H9 (cell line): ENCODE measurements around the gene HNRNPD. TPM values are rescaled to one million over a fixed set of nuclear protein-coding genes. Genes with fewer than 3 reads are reported as not detected.

Experiments
- DNase-seq: peaks from one replicate; pipeline ENCODE4 v3.0.0-alpha.2; 2017
- H2AFZ ChIP-seq: one replicate; pipeline ENCODE4 v1.6.1; 2013; ENCODE audit warnings: mild to moderate bottlenecking, low read length, control low read depth, moderate library complexity
- H2AK5ac ChIP-seq: 2 replicates; pipeline ENCODE4 v1.6.1; 2013; ENCODE audit warnings: low read length, control low read depth, mixed read lengths; ENCODE audit not compliant: insufficient read length
- H2BK120ac ChIP-seq: one replicate; pipeline ENCODE4 v1.6.1; 2013; ENCODE audit warnings: low read depth, mild to moderate bottlenecking, low read length, control low read depth, inconsistent platforms; ENCODE audit not compliant: poor library complexity, severe bottlenecking
- H2BK12ac ChIP-seq: 2 replicates; pipeline ENCODE4 v1.6.1; 2013; ENCODE audit warnings: low read length, control low read depth, mixed read lengths, low read depth; ENCODE audit not compliant: insufficient read length
- H2BK15ac ChIP-seq: 2 replicates; pipeline ENCODE4 v1.6.1; 2013; ENCODE audit warnings: low read depth, low read length, control low read depth
- H2BK20ac ChIP-seq: one replicate; pipeline ENCODE4 v1.6.1; 2013; ENCODE audit warnings: low read depth, mild to moderate bottlenecking, low read length, control low read depth, inconsistent platforms; ENCODE audit not compliant: poor library complexity, severe bottlenecking
- H2BK5ac ChIP-seq: 2 replicates; pipeline ENCODE4 v1.6.1; 2013; ENCODE audit warnings: low read length, control low read depth, mixed read lengths; ENCODE audit not compliant: insufficient read length
- H3K14ac ChIP-seq: 2 replicates; pipeline ENCODE4 v1.6.1; 2013; ENCODE audit warnings: low read length, control low read depth; ENCODE audit not compliant: insufficient read depth
- H3K18ac ChIP-seq: 2 replicates; pipeline ENCODE4 v1.6.1; 2013; ENCODE audit warnings: low read depth, mild to moderate bottlenecking, mixed read lengths, low read length, control low read depth; ENCODE audit not compliant: insufficient read length
- H3K23ac ChIP-seq: 2 replicates; pipeline ENCODE4 v1.6.1; 2013; ENCODE audit warnings: low read length, control low read depth, mixed read lengths, low read depth; ENCODE audit not compliant: insufficient read length
- H3K23me2 ChIP-seq: 2 replicates; pipeline ENCODE4 v1.6.1; 2013; ENCODE audit warnings: low read depth, mild to moderate bottlenecking, mixed read lengths, low read length, control low read depth; ENCODE audit not compliant: insufficient read length, poor library complexity, severe bottlenecking
- H3K27ac ChIP-seq: 2 replicates; pipeline ENCODE4 v1.5.1; 2013; ENCODE audit warnings: low read length, control low read depth, mixed read lengths, low read depth; ENCODE audit not compliant: insufficient read length
- H3K27me3 ChIP-seq: 2 replicates; pipeline ENCODE4 v1.6.1; 2013; ENCODE audit warnings: low read length, control low read depth, inconsistent platforms; ENCODE audit not compliant: insufficient read depth
- H3K4ac ChIP-seq: 2 replicates; pipeline ENCODE4 v1.6.1; 2013; ENCODE audit warnings: low read depth, mild to moderate bottlenecking, control low read depth, inconsistent platforms, low read length, moderate library complexity
- H3K4me1 ChIP-seq: 2 replicates; pipeline ENCODE4 v1.6.1; 2013; ENCODE audit warnings: low read length, control low read depth, inconsistent platforms; ENCODE audit not compliant: insufficient read depth
- H3K4me2 ChIP-seq: 2 replicates; pipeline ENCODE4 v1.6.1; 2013; ENCODE audit warnings: low read length, control low read depth, mixed read lengths; ENCODE audit not compliant: insufficient read length, insufficient read depth
- H3K56ac ChIP-seq: 2 replicates; pipeline ENCODE4 v1.6.1; 2013; ENCODE audit warnings: low read depth, mild to moderate bottlenecking, mixed read lengths, low read length, control low read depth; ENCODE audit not compliant: insufficient read length
- H3K79me1 ChIP-seq: 2 replicates; pipeline ENCODE4 v1.6.1; 2013; ENCODE audit warnings: low read depth, mild to moderate bottlenecking, moderate library complexity, low read length, control low read depth, inconsistent platforms; ENCODE audit not compliant: insufficient read depth, poor library complexity, severe bottlenecking
- H3K79me2 ChIP-seq: 2 replicates; pipeline ENCODE4 v1.6.1; 2013; ENCODE audit warnings: low read length, control low read depth, inconsistent platforms; ENCODE audit not compliant: insufficient read depth
- H3K9ac ChIP-seq: 2 replicates; pipeline ENCODE4 v1.6.1; 2013; ENCODE audit warnings: low read length, control low read depth, mixed read lengths; ENCODE audit not compliant: insufficient read length; ENCODE audit errors: extremely low read depth
- H3K9me3 ChIP-seq: one replicate; pipeline ENCODE4 v1.6.1; 2013; ENCODE audit warnings: low read depth, low read length, inconsistent platforms; ENCODE audit not compliant: control insufficient read depth
- H3T11ph ChIP-seq: one replicate; pipeline ENCODE4 v1.6.1; 2013; ENCODE audit warnings: mild to moderate bottlenecking, low read length, control low read depth, inconsistent platforms
- H4K20me1 ChIP-seq: one replicate; pipeline ENCODE4 v1.6.1; 2013; ENCODE audit not compliant: control insufficient read depth, insufficient read length, insufficient read depth
- H4K5ac ChIP-seq: 2 replicates; pipeline ENCODE4 v1.6.1; 2013; ENCODE audit warnings: low read depth, mild to moderate bottlenecking, mixed read lengths, low read length, control low read depth; ENCODE audit not compliant: insufficient read length
- H4K8ac ChIP-seq: replicated peaks from 2 replicates; pipeline ENCODE4 v1.6.1; 2013; ENCODE audit warnings: low read length, control low read depth, mixed read lengths, low read depth; ENCODE audit not compliant: insufficient read length
- H4K91ac ChIP-seq: 2 replicates; pipeline ENCODE4 v1.6.1; 2013; ENCODE audit warnings: low read depth, mild to moderate bottlenecking, moderate library complexity, mixed read lengths, low read length, control low read depth; ENCODE audit not compliant: insufficient read length
- H3K27ac Mint-ChIP-seq, 3 experiments: 2 replicates in 2 of 3; 3 replicates in 1 of 3; pipeline ENCODE4 v1.8.0; 2020 to 2021; ENCODE audit warnings: mixed read lengths in 3 of 3, mild to moderate bottlenecking in 1 of 3, moderate library complexity in 1 of 3
- H3K27me3 Mint-ChIP-seq: 2 replicates; pipeline ENCODE4 v1.8.0; 2021; ENCODE audit warnings: low read depth, mild to moderate bottlenecking, moderate library complexity, mixed read lengths
- H3K36me3 Mint-ChIP-seq, 3 experiments: 2 replicates in 2 of 3; 3 replicates in 1 of 3; pipeline ENCODE4 v1.8.0; 2020 to 2021; ENCODE audit warnings: low read depth in 3 of 3, mixed read lengths in 3 of 3; ENCODE audit not compliant: insufficient read depth in 1 of 3
- H3K4me1 Mint-ChIP-seq, 2 experiments: 2 replicates each; pipeline ENCODE4 v1.8.0; 2020; ENCODE audit warnings: mixed read lengths in 2 of 2
- H3K4me3 Mint-ChIP-seq, 2 experiments: 2 replicates in 1 of 2; 3 replicates in 1 of 2; pipeline ENCODE4 v1.8.0; 2020 to 2021; ENCODE audit warnings: mild to moderate bottlenecking in 2 of 2, mixed read lengths in 2 of 2, moderate library complexity in 1 of 2
- H3K9me3 Mint-ChIP-seq, 2 experiments: 2 replicates in 1 of 2; 3 replicates in 1 of 2; pipeline ENCODE4 v1.8.0; 2020; ENCODE audit warnings: mild to moderate bottlenecking in 2 of 2, mixed read lengths in 2 of 2, moderate library complexity in 1 of 2
- WGBS: extraction: QIAGEN DNeasy Blood & Tissue Kit; methylation state at CpG from one replicate; pipeline ENCODE4 v1.1.7; 2013; ENCODE audit warnings: missing lambda C conversion rate, low lambda C conversion rate, mixed read lengths; ENCODE audit not compliant: insufficient read length; ENCODE audit errors: extremely low coverage; 5-methylcytosine and 5-hydroxymethylcytosine counted together
- total RNA-seq: library from RNA; stranded (reverse); gene quantifications from 2 replicates; pipeline ENCODE4 v1.2.1, GENCODE V29; 2021
- TF ChIP-seq, protein P1 (sequence below): fragments of 200-600 bp; sonication (generic); conservative IDR thresholded peaks from 3 replicates; pipeline ENCODE4 v1.8.0; 2021; ENCODE audit warnings: antibody characterized with exemption, mild to moderate bottlenecking

Gene HNRNPD
- total RNA-seq, 1 experiment from 2014 or later = 611 TPM

DNA sequence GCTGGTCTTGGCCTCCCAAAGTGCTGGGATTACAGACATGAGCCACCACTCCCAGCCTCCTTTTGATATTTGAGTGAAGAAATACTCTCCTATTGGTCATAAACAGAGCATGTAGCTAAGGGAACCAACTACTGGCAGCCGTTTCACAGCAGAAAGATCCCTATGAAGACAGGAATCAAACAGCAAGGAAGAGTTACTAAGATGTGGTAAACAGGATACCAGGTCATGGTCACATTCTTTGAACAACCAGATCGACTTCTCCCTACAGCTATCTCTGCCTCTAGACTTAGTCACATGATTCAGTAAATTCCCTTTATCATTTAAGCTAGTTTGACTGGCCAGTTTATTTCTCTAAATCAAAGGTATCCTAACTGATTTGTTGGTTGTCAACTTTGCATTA lies 9.0 kb upstream of the HNRNPD start:
- H3K4me1 ChIP-seq = no peaks in the 10 kb centered on the region
- no peak overlapping the region for H2BK5ac ChIP-seq
- H2AFZ ChIP-seq = no peak overlapping the region
- H4K20me1 ChIP-seq = no peaks in the 10 kb centered on the region
- H4K91ac ChIP-seq = no peak overlapping the region
- H3K14ac ChIP-seq = no peak overlapping the region
- no peak for DNase-seq
- no peak overlapping the region for H2BK120ac ChIP-seq
- TF ChIP-seq, protein P1, sequence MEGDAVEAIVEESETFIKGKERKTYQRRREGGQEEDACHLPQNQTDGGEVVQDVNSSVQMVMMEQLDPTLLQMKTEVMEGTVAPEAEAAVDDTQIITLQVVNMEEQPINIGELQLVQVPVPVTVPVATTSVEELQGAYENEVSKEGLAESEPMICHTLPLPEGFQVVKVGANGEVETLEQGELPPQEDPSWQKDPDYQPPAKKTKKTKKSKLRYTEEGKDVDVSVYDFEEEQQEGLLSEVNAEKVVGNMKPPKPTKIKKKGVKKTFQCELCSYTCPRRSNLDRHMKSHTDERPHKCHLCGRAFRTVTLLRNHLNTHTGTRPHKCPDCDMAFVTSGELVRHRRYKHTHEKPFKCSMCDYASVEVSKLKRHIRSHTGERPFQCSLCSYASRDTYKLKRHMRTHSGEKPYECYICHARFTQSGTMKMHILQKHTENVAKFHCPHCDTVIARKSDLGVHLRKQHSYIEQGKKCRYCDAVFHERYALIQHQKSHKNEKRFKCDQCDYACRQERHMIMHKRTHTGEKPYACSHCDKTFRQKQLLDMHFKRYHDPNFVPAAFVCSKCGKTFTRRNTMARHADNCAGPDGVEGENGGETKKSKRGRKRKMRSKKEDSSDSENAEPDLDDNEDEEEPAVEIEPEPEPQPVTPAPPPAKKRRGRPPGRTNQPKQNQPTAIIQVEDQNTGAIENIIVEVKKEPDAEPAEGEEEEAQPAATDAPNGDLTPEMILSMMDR = no peak
- H3K27me3 ChIP-seq = no peaks in the 10 kb centered on the region
- no peak overlapping the region for H3K56ac ChIP-seq
- H2BK15ac ChIP-seq = no peak overlapping the region
- H3K4me3 Mint-ChIP-seq = no peak overlapping the region
- WGBS = no CpG with 5 or more reads among the region's 2 CpGs
- no peak overlapping the region for H4K5ac ChIP-seq
- H3K36me3 Mint-ChIP-seq = peaks cover 5 to 24% (median 12%) of the 10 kb centered on the region in 3 experiments; a peak in 5 of 7 replicates
- no peak overlapping the region for H3K27ac ChIP-seq
- peaks cover 0 to 4% of the 10 kb centered on the region in 2 experiments; a peak in 1 of 4 replicates for H3K4me1 Mint-ChIP-seq
- H3K27ac Mint-ChIP-seq = no peak overlapping the region
- no peaks in the 10 kb centered on the region for H3K9me3 ChIP-seq
- H3K23ac ChIP-seq = no peak overlapping the region
- no peak overlapping the region for H3K18ac ChIP-seq
- H3K9ac ChIP-seq = no peak overlapping the region
- H2BK12ac ChIP-seq = no peak overlapping the region
- no peak overlapping the region for H3T11ph ChIP-seq
- H2BK20ac ChIP-seq = no peak overlapping the region
- no peaks in the 10 kb centered on the region for H3K27me3 Mint-ChIP-seq
- no peak overlapping the region for H3K4ac ChIP-seq
- H3K23me2 ChIP-seq = no peaks in the 10 kb centered on the region
- H3K79me2 ChIP-seq = no peaks in the 10 kb centered on the region
- H2AK5ac ChIP-seq = no peak overlapping the region
- no peak overlapping the region for H4K8ac ChIP-seq
- peaks cover 16 to 21% of the 10 kb centered on the region in 2 experiments for H3K9me3 Mint-ChIP-seq
- H3K79me1 ChIP-seq = no peaks in the 10 kb centered on the region
- H3K4me2 ChIP-seq = no peak overlapping the region
